Measurements from ENCODE around the gene ULK1. TPM values are rescaled to one million over a fixed set of nuclear protein-coding genes. Genes with fewer than 3 reads are reported as not detected.

ULK1 gene
- polyA plus RNA-seq, 1 donor from 2014 or later: 19.0 TPM

DNA sequence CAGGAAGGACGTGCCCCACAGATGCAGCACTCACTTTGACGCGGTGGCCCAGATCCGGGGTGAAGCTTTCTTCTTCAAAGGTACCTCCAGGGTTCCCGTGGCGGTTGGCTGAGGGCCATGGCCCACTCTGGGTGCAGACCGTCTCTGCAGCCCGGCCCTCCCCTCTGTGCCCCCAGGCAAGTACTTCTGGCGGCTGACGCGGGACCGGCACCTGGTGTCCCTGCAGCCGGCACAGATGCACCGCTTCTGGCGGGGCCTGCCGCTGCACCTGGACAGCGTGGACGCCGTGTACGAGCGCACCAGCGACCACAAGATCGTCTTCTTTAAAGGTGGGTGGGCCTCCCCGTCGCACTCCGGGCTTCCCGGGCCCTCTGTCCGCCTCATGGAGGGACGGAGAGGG, 49.3 kb upstream of the ULK1 start:
- H2AFZ ChIP-seq (ENCODE audit: low read depth, low read length): no peak overlapping the region
- no peak overlapping the region for H3K4me3 ChIP-seq (ENCODE audit: low read length)
- H3K36me3 ChIP-seq (ENCODE audit: insufficient read depth, low read length): no peaks in the 10 kb centered on the region
- no peaks in the 10 kb centered on the region for H3F3A ChIP-seq (ENCODE audit: insufficient read depth, low read length, poor library complexity, severe bottlenecking)
- H3K9ac ChIP-seq (ENCODE audit: low read length): no peak overlapping the region
- no peaks in the 10 kb centered on the region for H4K20me1 ChIP-seq (ENCODE audit: insufficient read depth)
- H3K79me2 ChIP-seq (replicated peaks; ENCODE audit: insufficient read depth, low read length): no peaks in the 10 kb centered on the region
- TF ChIP-seq EZH2 (IDR thresholded peaks at IDR 0.05; ENCODE audit: borderline replicate concordance, insufficient read depth, low read length, poor library complexity, severe bottlenecking) (no peak), RAD21 (conservative IDR thresholded peaks at IDR 0.05) (no peak), SMC3 (conservative IDR thresholded peaks at IDR 0.05; ENCODE audit: poor library complexity) (no peak), TAF1 (IDR thresholded peaks at IDR 0.05; ENCODE audit: low read depth) (no peak), MXI1 (conservative IDR thresholded peaks at IDR 0.05; ENCODE audit: poor library complexity, severe bottlenecking) (no peak), EP300 (conservative IDR thresholded peaks at IDR 0.05; ENCODE audit: poor library complexity, severe bottlenecking) (no peak), POLR2AphosphoS5 (IDR thresholded peaks at IDR 0.05) (no peak)
- TF ChIP-seq, protein P1, sequence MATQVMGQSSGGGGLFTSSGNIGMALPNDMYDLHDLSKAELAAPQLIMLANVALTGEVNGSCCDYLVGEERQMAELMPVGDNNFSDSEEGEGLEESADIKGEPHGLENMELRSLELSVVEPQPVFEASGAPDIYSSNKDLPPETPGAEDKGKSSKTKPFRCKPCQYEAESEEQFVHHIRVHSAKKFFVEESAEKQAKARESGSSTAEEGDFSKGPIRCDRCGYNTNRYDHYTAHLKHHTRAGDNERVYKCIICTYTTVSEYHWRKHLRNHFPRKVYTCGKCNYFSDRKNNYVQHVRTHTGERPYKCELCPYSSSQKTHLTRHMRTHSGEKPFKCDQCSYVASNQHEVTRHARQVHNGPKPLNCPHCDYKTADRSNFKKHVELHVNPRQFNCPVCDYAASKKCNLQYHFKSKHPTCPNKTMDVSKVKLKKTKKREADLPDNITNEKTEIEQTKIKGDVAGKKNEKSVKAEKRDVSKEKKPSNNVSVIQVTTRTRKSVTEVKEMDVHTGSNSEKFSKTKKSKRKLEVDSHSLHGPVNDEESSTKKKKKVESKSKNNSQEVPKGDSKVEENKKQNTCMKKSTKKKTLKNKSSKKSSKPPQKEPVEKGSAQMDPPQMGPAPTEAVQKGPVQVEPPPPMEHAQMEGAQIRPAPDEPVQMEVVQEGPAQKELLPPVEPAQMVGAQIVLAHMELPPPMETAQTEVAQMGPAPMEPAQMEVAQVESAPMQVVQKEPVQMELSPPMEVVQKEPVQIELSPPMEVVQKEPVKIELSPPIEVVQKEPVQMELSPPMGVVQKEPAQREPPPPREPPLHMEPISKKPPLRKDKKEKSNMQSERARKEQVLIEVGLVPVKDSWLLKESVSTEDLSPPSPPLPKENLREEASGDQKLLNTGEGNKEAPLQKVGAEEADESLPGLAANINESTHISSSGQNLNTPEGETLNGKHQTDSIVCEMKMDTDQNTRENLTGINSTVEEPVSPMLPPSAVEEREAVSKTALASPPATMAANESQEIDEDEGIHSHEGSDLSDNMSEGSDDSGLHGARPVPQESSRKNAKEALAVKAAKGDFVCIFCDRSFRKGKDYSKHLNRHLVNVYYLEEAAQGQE (IDR thresholded peaks at IDR 0.05; ENCODE audit: borderline replicate concordance): no peak
- TF ChIP-seq, protein P2, sequence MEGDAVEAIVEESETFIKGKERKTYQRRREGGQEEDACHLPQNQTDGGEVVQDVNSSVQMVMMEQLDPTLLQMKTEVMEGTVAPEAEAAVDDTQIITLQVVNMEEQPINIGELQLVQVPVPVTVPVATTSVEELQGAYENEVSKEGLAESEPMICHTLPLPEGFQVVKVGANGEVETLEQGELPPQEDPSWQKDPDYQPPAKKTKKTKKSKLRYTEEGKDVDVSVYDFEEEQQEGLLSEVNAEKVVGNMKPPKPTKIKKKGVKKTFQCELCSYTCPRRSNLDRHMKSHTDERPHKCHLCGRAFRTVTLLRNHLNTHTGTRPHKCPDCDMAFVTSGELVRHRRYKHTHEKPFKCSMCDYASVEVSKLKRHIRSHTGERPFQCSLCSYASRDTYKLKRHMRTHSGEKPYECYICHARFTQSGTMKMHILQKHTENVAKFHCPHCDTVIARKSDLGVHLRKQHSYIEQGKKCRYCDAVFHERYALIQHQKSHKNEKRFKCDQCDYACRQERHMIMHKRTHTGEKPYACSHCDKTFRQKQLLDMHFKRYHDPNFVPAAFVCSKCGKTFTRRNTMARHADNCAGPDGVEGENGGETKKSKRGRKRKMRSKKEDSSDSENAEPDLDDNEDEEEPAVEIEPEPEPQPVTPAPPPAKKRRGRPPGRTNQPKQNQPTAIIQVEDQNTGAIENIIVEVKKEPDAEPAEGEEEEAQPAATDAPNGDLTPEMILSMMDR (IDR thresholded peaks at IDR 0.05; ENCODE audit: poor library complexity, severe bottlenecking): no peak
- no peaks in the 10 kb centered on the region for H3K9me3 ChIP-seq (ENCODE audit: low read length)
- H3K9me2 ChIP-seq (ENCODE audit: insufficient read depth, low read length): no peaks in the 10 kb centered on the region
- H3K4me2 ChIP-seq (ENCODE audit: low read length): no peak overlapping the region
- H3K27ac ChIP-seq (ENCODE audit: low read length): no peak overlapping the region
- no peaks in the 10 kb centered on the region for H3K27me3 ChIP-seq (ENCODE audit: insufficient read depth, low read depth, low read length)

DNA sequence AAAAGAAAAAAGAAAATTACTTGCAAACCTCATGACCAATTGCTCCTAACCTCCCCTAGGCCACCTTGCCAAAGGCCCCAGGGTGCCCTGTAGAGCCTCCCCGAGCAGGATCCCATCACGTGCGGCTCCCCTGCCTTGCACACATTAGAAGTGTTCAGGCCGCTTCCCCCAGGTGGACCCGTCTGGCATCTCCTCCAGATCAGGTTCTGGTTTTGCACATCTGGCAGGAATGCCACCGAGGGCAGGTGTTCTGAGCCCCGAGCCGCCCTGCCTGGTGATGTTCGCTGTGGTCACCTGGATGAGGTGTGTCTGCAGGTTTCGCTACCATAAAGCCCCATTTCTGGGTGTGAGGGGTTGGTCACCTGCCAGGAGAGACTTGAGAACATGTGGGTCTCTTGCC, 47.0 kb upstream of the ULK1 start:
- Histone ChIP-seq H3K27me3 (ENCODE audit: insufficient read depth, low read depth, low read length) (no peaks in the 10 kb centered on the region), H2AFZ (ENCODE audit: low read depth, low read length) (no peak overlapping the region), H3K4me2 (ENCODE audit: low read length) (no peak overlapping the region), H3K9me2 (ENCODE audit: insufficient read depth, low read length) (no peaks in the 10 kb centered on the region), H3F3A (ENCODE audit: insufficient read depth, low read length, poor library complexity, severe bottlenecking) (no peaks in the 10 kb centered on the region), H3K36me3 (ENCODE audit: insufficient read depth, low read length) (no peaks in the 10 kb centered on the region), H4K20me1 (ENCODE audit: insufficient read depth) (no peaks in the 10 kb centered on the region), H3K9me3 (ENCODE audit: low read length) (no peaks in the 10 kb centered on the region), H3K9ac (ENCODE audit: low read length) (no peak overlapping the region), H3K27ac (ENCODE audit: low read length) (no peak overlapping the region), H3K79me2 (replicated peaks; ENCODE audit: insufficient read depth, low read length) (no peaks in the 10 kb centered on the region), H3K4me3 (ENCODE audit: low read length) (no peak overlapping the region)
- TF ChIP-seq RAD21 (conservative IDR thresholded peaks at IDR 0.05) (no peak), EP300 (conservative IDR thresholded peaks at IDR 0.05; ENCODE audit: poor library complexity, severe bottlenecking) (no peak), POLR2AphosphoS5 (IDR thresholded peaks at IDR 0.05) (no peak), SMC3 (conservative IDR thresholded peaks at IDR 0.05; ENCODE audit: poor library complexity) (no peak), EZH2 (IDR thresholded peaks at IDR 0.05; ENCODE audit: borderline replicate concordance, insufficient read depth, low read length, poor library complexity, severe bottlenecking) (no peak), TAF1 (IDR thresholded peaks at IDR 0.05; ENCODE audit: low read depth) (no peak), MXI1 (conservative IDR thresholded peaks at IDR 0.05; ENCODE audit: poor library complexity, severe bottlenecking) (no peak)
- TF ChIP-seq, protein P1 (IDR thresholded peaks at IDR 0.05; ENCODE audit: borderline replicate concordance): no peak
- TF ChIP-seq, protein P2 (IDR thresholded peaks at IDR 0.05; ENCODE audit: poor library complexity, severe bottlenecking): no peak
